HG02973 (cell line): ENCODE results near the gene TMEM128.

ENCODE experiments used
- ATAC-seq: cut with Tn5 transposase; IDR thresholded peaks from one replicate; pipeline ENCODE4 v1.9.1; 2021; ENCODE audit warnings: moderate library complexity; ENCODE audit not compliant: unreplicated experiment

Gene TMEM128, protein sequence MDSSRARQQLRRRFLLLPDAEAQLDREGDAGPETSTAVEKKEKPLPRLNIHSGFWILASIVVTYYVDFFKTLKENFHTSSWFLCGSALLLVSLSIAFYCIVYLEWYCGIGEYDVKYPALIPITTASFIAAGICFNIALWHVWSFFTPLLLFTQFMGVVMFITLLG

DNA sequence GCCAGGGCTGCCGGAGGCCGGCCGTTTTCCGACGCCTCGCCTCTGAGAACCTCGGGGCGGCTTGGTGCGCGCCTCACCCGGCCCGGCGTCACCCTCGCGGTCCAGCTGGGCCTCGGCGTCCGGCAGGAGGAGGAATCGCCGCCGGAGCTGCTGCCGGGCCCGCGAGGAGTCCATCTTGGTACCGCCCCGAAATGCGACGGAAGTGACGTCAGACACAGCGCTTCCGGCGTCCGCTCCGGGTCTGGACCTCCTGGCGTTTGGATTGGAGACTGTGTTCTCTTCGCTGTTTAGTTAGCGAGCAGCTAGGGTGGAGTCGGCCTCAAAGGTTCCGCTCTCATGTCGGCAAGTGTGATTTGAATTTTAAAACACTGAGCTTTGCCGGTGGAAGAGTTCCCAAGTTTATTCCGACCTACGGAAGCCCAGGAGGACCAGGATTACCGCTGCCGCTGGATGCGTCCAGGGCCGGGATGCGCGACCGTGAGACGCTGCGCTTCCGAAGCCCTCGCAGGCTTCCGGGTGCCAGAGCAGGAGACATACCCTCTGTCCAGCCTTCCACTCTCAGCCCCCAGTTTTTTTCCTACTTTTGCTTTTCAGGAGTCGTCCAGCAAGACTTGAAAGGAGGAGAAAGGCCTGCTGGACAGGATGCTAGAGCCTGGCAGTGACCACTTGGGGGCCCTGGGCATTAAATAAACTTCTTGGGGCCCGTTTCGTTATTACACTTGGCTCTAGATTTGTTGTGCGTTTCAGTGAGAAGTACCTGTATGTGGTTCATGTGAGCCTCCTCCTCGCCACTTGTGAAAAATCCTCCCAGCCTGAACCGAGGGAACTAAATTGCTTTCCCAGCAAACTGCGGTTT lies at the start of gene TMEM128:
TMEM128 (minus strand) TSS at position 195 of the 856 bp plus-strand sequence; CDS start at position 174, 21 bp downstream.
- ATAC-seq: peak; percentile 93

DNA sequence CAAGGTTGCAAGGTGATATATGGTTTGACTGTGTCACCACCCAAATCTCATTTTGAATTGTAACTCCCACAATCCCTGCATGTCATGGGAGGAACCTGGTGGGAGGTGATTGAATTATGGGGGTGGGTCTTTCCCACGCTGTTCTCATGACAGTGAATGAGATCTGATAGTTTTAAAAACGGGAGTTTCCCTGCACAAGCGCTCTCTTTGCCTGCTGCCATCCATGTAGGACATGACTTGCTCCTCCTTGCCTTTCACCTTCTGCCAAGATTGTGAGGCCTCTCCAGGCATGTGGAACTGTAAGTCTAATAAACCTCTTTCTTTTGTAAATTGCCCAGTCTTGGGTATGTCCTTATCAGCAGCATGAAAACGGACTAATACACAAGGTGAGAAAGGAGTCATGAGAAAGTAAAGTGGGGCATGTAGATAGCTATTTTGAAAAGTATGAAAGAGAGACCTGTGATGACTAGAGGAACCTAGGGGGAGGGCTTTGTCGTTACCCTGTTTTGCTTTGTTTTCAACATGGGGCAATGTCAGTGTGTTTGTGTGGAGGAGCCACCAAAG lies 48.3 kb upstream of the TMEM128 start:
- no peak for ATAC-seq

DNA sequence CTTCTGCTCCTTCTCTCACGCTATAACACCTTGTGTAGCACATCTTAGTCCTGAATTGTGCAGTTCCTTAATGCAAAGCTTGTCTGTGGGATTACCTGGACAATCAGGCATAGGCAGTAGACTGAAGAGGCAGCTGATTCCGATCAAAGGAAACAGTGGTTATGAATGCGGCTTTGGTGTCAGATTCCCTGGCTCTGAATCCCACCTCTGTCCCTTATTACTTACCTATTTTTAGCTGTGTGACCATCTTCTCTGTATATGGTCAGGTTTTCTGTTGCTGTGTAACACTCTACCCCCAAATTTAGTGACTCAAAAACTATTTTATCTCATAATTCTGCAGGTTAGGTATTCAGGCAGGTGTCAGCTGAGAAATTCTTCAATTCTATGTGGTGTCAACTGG lies 45.3 kb upstream of the TMEM128 start:
- ATAC-seq: no peak

DNA sequence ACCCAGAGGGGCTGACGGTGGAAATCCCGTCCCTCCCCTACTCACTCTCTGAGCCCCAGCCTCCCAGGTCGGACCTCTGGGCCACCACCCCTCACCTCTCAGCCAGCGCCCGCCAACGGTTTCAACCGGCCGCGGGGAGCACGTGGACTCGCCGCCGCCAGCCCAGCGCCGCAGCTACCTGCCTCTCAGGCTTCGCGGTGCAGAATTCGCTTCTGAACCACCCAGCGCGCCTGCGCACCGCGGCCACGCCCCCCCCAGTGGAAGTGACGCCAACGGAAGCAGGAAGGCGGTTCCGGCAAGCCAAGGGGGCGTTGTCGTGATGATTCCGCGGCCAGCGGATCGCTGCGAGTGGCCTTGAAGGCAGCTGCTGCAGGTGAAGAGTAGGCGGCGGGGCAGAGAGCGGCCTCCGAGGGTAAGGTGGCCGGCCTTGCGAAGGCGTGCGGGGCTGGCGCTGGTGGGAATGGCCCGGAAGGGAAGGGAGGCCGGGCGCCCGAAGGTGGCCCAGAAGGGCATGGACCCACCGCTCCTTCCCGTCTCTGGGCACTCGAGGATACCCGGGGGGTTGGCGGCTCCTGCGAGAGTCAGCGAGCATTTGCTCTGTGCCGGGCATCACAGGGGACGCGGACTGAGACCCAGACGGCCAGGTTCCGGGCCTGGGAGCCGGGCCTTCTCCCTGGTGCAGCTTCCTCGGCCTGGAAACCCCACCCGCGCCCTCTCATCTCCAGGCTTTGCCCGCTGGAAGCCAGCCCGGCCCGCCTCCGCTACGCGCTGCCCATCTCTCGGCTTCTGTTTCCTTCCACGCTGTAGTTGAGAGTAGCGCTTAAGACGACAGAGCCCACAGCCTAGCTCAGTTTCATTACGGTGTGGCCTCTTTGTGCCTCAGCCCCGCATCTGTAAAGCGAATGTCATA lies 42.2 kb upstream of the TMEM128 start, which contains the start of the genes LYAR and ZBTB49:
LYAR (minus strand) TSS at position 214 of the 910 bp plus-strand sequence. CDS start 6,412 bp downstream, outside the sequence.
ZBTB49 (plus strand) TSS at position 311 of the 910 bp plus-strand sequence. CDS start 9,695 bp downstream, outside the sequence.
- peak; percentile 72 for ATAC-seq

DNA sequence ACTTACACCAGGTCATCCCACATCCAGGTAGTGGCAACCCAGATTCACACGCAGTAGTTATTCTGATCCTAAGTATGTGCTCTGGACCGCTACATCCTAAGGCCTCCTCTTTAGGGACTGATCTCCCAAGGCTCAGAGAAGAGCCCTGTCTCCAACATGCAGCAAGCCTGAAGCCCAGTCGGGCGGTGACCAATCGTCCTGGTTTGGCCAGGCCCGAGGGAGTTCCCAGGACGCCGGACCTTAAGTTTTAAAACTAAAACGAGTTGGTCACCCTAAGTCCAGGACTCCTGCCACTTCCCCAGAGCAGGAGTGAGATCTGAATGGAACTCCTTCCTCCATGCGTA lies 41.5 kb upstream of the TMEM128 start:
- ATAC-seq: peak; percentile 10

DNA sequence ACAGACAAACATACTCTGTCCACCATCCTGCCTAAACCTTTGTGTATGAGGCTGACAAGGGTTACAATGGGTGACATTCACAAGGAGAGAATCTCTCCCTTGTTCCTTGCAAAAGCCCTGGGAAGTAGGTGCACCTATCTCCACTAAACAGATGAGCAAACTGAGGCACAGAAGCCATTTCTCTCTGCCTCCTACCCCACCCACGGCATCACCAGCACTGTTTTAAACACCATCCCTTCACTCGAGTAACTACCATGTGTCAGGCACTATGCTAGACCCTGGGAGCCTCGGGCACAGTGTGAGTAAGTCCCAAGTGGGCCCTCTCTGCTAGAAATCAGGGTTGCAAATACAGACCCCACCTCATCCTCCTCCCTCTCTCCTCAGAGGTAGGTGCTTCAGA lies 41.0 kb upstream of the TMEM128 start:
- ATAC-seq: no peak

DNA sequence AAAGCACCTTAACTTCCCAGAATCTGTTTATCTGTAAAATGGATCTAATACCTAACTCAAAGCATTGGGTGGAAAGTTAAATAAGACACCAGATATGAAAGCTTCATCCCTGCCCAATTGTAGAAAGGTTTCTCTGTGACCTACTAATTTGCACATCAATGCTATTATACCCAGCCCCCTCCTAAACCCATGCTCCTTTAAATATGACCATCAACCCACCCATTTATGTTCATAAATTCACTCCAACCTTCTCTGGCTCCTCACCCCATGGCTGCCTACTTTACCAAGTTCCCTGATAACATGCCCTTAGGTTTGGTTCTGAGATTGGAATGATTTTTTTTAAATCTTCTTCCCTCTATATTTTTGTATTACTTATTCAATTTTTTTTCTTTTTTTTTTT lies 40.1 kb upstream of the TMEM128 start:
- no peak for ATAC-seq

DNA sequence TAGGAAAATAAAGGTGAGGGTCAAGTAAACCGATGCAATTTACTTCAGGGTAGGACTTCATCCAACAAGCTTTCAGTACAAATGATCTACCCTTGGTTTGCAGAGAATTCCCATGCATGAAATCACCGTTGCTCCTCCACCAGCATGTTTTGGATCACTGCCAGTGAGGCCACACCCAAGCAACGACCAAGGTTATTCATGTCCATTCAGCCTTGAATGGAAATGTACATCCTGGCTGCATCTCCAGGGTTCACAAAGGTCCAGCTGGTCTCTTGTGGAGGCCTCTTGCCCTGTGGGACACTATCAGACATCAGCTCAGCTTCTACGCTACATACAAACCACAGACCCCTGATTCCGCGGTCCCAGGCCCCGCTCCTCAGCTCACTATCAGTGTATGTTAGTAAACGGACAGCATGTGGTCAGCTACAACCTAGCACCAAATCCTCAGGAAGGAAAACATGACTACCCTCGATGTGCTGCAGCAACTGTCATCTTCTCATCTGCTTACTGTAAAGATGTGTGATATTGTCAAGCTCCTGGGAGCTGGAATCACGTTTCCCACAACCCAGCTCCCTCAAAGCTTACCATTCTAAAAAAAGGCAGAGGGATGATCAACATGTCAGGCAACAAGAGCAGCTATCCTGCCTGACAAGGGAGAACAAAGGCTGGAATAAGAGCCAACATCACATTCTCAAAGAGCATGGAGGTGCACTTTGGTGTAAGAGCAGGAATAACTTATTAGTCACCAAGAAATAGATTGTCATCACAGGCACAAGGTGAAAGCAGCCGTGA lies 37.0 kb upstream of the TMEM128 start:
- ATAC-seq: no peak

DNA sequence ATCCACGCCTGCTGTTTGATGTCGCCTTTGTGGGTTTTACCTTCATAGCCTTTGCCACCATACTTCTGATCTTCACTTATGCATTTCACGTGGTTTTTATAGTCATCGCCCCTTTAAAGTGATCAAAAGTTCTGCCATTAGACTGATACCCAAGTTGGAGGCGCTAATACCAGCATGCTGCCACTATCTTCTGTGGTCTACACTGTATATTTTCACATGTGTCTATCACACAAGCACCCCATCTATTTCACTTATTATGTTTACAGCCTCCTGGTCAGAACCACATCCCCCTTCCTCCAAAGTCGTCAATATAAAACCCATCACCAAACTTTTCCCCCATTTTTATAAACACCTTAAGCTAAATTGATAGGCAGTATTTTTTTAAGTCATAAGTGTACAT lies 33.8 kb upstream of the TMEM128 start:
- no peak for ATAC-seq

DNA sequence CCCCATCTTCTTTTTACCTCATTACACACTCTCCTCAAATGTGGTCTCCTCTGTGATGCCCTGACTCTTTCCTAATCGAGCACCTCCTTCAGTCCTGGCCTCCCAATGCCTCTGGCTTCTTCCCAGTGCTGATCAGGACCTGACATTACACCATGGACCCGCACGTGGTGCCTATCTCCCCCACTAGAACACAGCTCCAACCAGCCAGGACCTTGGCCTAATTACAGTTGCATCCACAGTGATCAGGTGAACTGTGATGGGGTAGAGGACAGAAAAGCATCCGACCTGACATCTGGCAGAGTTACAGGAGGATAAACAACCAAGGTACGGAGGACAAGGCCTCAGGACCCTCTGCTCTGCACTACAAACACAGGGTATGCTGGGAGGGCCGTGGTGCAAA lies 29.5 kb upstream of the TMEM128 start:
- ATAC-seq: no peak

DNA sequence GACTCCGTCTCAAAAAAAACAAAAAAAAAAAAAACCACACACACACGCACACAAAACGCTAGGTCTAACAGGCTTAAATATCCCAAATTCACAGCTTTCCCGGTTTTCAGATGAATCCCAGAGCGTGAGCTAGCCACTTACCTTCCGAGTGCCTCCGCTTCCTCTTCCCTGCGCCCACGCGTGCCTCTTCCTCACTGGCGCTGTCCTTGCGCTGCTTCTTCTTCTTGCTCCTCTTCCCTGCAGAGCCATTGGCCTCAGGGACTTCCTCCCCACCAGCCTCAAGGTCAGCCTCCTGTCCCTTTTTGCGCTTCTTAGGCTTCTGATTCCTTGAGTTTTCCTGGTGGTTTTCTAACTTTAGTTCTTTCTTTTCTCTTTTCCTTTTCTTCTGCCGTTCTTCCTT lies 26.2 kb upstream of the TMEM128 start:
- no peak for ATAC-seq

DNA sequence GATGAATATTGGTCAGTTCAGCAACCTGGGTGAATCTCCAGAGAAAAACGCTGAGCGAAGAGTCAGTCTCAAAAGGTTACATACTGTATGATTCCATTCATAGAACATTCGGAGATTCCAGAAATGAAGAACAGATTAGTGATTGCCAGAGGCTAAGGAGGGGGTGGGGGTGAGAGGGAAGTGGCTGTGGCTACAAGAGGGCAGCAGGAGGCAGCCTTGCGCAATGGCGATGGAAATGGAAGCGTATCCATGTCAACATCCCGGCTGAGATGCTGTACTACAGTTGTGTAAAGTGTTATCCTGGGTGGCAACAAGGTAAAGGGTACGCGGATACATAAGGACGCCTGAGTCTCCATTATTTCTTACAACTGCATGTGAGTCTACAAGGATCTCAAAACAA lies 23.9 kb upstream of the TMEM128 start:
- ATAC-seq: no peak

DNA sequence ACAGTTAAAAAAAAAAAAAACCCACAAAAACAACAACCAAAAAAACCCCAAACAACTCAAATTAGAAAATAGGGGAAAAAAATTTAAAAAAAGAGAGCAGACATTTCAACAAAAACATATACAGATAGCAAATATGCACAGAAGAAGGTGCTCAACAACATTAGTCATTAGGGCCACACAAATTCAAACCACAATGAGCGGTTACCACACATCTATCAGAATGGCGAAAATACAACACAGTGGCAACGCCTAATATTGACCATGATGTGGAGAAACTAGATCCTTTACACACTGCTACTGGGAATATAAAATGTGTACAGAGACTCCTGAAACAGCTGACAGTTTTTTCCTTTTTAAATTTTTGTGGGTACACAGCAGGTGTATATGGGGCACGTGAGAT lies 22.5 kb upstream of the TMEM128 start:
- ATAC-seq: no peak

DNA sequence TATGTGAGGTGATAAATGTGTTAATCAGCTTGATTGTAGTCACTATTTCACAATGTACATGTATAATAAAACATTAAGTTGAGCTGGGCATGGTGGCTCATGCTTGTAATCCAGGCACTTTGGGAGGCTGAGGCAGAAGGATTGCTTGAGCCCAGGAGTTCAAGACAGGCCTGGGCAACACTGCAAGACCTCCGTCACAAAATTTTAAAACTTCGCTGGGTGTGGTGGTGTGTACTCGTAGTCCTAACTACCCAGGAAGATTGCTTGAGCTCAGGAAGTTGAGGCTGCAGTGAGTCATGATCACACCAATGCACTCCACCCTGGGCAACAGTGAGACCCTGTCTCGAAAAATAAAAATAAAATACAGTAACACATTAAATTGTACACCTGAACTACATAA lies 21.8 kb upstream of the TMEM128 start:
- ATAC-seq: no peak

DNA sequence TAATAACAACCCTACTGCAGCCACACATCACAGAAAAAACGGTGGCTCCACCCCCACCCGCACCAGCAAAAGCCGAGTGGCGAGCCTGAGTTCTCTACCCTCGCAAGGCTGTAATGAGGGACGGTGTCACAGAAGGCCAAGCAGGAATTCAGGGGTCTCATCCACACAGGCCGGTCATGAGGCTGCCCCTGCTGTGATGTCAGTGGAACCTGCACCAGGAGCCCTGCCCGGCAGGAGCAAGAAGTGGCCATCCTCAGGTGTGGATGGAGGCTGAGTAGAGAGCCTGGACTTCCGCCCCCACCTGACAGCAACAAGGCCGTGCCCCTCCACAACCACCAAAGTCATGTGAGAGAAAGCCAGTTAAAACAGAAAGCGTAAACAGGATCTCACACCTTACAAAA lies 21.3 kb upstream of the TMEM128 start:
- no peak for ATAC-seq

DNA sequence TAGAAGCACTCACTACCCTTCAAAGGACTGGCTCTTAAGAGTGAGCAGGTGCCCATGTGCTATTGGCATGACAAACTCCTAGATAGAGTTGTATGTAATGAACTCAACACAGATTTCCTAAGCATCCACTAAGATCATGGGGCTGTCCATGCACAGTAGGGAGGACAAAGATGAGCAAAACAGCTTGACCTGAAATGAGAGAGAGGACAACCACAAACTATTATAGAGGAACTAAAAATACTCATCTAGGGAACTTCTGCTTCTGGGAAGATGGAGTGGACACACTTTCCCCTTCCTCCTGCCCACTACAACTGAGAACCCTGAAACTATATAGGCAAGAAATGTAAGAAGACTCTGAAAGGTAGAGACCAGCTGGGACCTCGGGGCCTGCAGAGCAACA lies 20.8 kb upstream of the TMEM128 start:
- ATAC-seq: no peak

DNA sequence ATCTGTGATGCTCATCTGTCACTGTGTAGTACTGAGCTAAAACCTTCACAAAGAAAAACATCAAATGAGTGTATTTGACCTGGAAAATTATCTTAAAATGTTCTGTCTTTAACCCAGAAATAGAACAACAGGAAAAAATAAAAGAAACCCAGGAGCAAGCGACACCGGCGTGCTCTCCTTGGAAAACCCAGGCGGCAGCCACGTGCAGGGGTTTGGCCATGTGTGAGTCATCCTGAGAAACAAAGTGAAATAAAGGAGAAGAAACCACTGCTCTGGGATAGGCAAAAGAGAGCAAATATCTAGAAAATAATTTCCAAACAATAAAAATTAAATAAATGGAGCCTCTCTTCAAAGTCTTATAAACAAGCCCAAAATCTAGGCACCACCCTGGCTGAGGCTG lies 20.0 kb upstream of the TMEM128 start:
- ATAC-seq: no peak

DNA sequence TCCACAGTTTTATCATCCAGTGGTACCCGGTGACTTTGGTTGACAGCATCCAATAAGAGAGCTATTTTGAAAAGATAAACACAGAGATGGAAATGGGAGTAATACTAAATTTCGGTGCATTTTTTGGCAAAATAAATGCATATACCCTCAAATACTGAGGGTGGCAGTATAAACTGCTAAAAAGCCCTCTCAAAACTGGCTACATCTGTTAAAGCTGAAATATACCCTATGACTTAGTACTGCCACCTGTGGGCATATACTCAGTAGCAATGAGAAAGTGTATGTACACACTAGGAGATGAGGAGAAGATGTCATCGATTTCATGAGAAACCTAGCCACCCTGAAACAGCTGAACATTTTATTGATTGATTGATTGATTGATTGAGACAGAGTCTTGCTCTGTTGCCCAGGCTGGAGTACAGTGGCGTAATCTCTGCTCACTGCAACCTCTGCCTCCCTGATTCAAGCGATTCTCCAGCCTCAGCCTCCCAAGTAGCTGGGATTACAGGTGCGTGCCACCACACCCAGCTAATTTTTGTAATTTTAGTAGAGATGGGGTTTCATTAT lies 12.2 kb upstream of the TMEM128 start:
- peak; percentile 62 for ATAC-seq

DNA sequence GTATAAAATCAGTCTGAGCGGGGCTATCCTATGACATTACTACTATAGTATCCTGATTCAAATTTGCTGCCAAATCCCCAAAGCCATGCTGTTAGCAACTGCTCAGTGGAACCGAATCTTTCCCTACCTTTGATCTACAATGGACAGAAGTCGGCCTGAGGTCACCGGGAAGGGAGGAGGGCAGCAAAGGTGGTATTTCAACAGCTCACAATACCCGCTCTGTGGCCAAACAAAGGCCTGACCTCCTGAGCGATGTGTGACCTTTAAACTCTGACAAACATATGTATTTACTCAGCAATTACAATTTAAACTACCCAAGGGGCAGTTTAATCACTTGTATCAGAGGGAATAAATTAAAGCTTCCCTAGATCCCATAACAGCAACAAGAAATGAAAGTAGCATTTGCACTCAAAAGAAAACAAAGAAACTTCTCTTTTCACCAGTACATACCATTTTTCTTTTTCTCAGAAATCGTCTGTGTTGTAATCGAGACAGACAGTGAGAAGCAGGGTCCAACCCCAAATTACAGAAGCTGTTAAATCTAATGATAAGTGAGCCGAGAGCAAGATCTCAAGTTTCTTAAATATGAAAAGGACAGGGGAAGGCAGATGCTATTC lies 11.6 kb upstream of the TMEM128 start:
- ATAC-seq: no peak
